ENCODE data around the gene MPEG1. TPM values are rescaled to one million over a fixed set of nuclear protein-coding genes. Genes with fewer than 3 reads are reported as not detected.

MPEG1 gene
- total and polyA plus RNA-seq, 4 donors: 3.2 to 27.2 (median 16.9) TPM

DNA sequence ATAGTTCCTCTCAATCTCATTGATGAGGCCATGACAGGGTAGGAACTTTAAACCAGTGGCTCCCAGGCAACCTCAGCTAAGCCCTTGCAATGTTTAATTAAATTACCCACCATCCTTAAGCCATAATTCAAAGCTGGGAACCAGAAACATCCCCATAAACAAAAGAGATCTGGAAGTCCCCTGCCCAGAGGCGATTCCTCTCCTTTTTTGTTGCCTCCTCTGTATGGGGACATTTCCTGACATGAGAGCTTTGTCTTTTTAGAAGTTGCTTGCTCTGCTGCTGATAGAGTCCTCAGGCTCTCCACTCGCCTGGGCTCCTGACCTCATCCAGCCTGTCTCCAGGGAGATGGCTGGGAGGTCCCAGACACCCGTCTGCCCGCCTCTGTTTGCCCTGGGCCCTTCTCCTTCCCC lies 37.6 kb downstream of the MPEG1 start:
- TF ChIP-seq FOXA2 (IDR thresholded peaks at IDR 0.05) (no peak), RXRA (IDR thresholded peaks at IDR 0.05) (no peak), ATF3 (IDR thresholded peaks at IDR 0.05) (no peak), EGR1 (IDR thresholded peaks at IDR 0.05; ENCODE audit: low read depth in 2 of 2) (no peak), TAF1 (conservative IDR thresholded peaks at IDR 0.05) (no peak), JUND (IDR thresholded peaks at IDR 0.05) (no peak), RAD21 (IDR thresholded peaks at IDR 0.05) (no peak), HNF4G (IDR thresholded peaks at IDR 0.05) (no peak), HNF4A (conservative IDR thresholded peaks at IDR 0.05) (no peak), NR2F2 (IDR thresholded peaks at IDR 0.05) (no peak), SP1 (IDR thresholded peaks at IDR 0.05) (no peak), FOXA1 (IDR thresholded peaks at IDR 0.05) (no peak), GABPA (IDR thresholded peaks at IDR 0.05 in 1 of 2, conservative IDR thresholded peaks at IDR 0.05 in 1 of 2) (no peak), YY1 (IDR thresholded peaks at IDR 0.05) (no peak)
- TF ChIP-seq, protein P1, sequence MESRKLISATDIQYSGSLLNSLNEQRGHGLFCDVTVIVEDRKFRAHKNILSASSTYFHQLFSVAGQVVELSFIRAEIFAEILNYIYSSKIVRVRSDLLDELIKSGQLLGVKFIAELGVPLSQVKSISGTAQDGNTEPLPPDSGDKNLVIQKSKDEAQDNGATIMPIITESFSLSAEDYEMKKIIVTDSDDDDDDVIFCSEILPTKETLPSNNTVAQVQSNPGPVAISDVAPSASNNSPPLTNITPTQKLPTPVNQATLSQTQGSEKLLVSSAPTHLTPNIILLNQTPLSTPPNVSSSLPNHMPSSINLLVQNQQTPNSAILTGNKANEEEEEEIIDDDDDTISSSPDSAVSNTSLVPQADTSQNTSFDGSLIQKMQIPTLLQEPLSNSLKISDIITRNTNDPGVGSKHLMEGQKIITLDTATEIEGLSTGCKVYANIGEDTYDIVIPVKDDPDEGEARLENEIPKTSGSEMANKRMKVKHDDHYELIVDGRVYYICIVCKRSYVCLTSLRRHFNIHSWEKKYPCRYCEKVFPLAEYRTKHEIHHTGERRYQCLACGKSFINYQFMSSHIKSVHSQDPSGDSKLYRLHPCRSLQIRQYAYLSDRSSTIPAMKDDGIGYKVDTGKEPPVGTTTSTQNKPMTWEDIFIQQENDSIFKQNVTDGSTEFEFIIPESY (IDR thresholded peaks at IDR 0.05): no peak
- TF ChIP-seq, protein P2, sequence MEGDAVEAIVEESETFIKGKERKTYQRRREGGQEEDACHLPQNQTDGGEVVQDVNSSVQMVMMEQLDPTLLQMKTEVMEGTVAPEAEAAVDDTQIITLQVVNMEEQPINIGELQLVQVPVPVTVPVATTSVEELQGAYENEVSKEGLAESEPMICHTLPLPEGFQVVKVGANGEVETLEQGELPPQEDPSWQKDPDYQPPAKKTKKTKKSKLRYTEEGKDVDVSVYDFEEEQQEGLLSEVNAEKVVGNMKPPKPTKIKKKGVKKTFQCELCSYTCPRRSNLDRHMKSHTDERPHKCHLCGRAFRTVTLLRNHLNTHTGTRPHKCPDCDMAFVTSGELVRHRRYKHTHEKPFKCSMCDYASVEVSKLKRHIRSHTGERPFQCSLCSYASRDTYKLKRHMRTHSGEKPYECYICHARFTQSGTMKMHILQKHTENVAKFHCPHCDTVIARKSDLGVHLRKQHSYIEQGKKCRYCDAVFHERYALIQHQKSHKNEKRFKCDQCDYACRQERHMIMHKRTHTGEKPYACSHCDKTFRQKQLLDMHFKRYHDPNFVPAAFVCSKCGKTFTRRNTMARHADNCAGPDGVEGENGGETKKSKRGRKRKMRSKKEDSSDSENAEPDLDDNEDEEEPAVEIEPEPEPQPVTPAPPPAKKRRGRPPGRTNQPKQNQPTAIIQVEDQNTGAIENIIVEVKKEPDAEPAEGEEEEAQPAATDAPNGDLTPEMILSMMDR (IDR thresholded peaks at IDR 0.05; ENCODE audit: low read depth, low read length, missing input control): no peak
- TF ChIP-seq, protein P3, sequence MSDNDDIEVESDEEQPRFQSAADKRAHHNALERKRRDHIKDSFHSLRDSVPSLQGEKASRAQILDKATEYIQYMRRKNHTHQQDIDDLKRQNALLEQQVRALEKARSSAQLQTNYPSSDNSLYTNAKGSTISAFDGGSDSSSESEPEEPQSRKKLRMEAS (IDR thresholded peaks at IDR 0.05): no peak
- TF ChIP-seq, protein P4, sequence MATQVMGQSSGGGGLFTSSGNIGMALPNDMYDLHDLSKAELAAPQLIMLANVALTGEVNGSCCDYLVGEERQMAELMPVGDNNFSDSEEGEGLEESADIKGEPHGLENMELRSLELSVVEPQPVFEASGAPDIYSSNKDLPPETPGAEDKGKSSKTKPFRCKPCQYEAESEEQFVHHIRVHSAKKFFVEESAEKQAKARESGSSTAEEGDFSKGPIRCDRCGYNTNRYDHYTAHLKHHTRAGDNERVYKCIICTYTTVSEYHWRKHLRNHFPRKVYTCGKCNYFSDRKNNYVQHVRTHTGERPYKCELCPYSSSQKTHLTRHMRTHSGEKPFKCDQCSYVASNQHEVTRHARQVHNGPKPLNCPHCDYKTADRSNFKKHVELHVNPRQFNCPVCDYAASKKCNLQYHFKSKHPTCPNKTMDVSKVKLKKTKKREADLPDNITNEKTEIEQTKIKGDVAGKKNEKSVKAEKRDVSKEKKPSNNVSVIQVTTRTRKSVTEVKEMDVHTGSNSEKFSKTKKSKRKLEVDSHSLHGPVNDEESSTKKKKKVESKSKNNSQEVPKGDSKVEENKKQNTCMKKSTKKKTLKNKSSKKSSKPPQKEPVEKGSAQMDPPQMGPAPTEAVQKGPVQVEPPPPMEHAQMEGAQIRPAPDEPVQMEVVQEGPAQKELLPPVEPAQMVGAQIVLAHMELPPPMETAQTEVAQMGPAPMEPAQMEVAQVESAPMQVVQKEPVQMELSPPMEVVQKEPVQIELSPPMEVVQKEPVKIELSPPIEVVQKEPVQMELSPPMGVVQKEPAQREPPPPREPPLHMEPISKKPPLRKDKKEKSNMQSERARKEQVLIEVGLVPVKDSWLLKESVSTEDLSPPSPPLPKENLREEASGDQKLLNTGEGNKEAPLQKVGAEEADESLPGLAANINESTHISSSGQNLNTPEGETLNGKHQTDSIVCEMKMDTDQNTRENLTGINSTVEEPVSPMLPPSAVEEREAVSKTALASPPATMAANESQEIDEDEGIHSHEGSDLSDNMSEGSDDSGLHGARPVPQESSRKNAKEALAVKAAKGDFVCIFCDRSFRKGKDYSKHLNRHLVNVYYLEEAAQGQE (IDR thresholded peaks at IDR 0.05): no peak
- Histone ChIP-seq H3K4me3 (ENCODE audit: low read depth in 1 of 3, low read length in 3 of 3) (peak overlapping the region; percentile 1 to 53 (median 5)), H3K27ac (ENCODE audit: low read depth in 1 of 2, low read length in 2 of 2) (peak overlapping the region; percentile 90 to 91), H3K9ac (ENCODE audit: low read depth in 1 of 2, low read length in 2 of 2) (peak overlapping the region in 1 of 2 donors; percentile 51), H3K36me3 (ENCODE audit: control insufficient read depth in 4 of 4, insufficient read depth in 3 of 4, low read depth in 1 of 4, low read length in 3 of 4) (peaks cover 0 to 5% (median 0%) of the 10 kb centered on the region in 4 donors), H3K9me3 (ENCODE audit: control insufficient read depth in 4 of 4, low read length in 3 of 4) (peaks cover 0 to 3% (median 0%) of the 10 kb centered on the region in 4 donors), H3K4me1 (ENCODE audit: control insufficient read depth in 4 of 4, insufficient read depth in 4 of 4, low read length in 3 of 4) (peaks cover 10 to 52% (median 32%) of the 10 kb centered on the region in 4 donors), H3K27me3 (ENCODE audit: control insufficient read depth in 4 of 4, insufficient read depth in 4 of 4, low read length in 3 of 4) (no peaks in the 10 kb centered on the region)
- no peak for DNase-seq (ENCODE audit: low spot score)
- 58% methylated on average over 4 of the region's 4 CpGs for WGBS

All from liver (tissue), 9 donors.